DOHH2 (cell line): ENCODE data around the gene UMODL1.
"Not testable (repeated sequence)": the region's sequence is repeated elsewhere in the genome, so short reads cannot be mapped to it uniquely, and the experiment has no call there.

Source experiments
- EZH2phosphoT487 ChIP-seq: fragments of 200-600 bp; sonication (generic); IDR thresholded peaks from 2 replicates; pipeline ENCODE4 v1.6.1; 2017; ENCODE audit warnings: borderline replicate concordance, mild to moderate bottlenecking, antibody characterized with exemption, low read length, moderate library complexity, mixed read lengths
- TF ChIP-seq, protein P1 (sequence below): fragments of 200-600 bp; sonication (generic); IDR thresholded peaks from one replicate; pipeline ENCODE4 v1.5.1; 2014; ENCODE audit warnings: antibody characterized with exemption, mild to moderate bottlenecking, low read depth, low read length; ENCODE audit not compliant: poor library complexity, severe bottlenecking

DNA sequence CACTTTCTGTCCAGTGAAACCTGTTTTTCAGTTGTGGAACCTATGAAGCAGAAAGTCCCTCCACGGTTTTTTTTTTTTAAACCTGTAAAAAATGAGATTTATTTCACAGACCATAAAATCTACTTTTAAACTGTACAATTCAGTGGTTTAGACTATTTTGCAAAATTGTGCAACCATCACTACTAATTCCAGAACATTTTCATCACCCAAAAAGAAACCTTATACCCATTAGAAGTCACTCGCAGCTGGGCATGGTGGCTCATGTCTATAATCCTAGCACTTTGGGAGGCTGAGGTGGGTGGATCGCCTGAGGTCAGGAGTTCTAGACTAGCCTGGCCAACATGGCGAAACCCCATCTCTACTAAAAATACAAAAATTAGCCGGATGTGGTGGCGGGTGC is 45.4 kb downstream of the UMODL1 start:
- TF ChIP-seq, protein P1, sequence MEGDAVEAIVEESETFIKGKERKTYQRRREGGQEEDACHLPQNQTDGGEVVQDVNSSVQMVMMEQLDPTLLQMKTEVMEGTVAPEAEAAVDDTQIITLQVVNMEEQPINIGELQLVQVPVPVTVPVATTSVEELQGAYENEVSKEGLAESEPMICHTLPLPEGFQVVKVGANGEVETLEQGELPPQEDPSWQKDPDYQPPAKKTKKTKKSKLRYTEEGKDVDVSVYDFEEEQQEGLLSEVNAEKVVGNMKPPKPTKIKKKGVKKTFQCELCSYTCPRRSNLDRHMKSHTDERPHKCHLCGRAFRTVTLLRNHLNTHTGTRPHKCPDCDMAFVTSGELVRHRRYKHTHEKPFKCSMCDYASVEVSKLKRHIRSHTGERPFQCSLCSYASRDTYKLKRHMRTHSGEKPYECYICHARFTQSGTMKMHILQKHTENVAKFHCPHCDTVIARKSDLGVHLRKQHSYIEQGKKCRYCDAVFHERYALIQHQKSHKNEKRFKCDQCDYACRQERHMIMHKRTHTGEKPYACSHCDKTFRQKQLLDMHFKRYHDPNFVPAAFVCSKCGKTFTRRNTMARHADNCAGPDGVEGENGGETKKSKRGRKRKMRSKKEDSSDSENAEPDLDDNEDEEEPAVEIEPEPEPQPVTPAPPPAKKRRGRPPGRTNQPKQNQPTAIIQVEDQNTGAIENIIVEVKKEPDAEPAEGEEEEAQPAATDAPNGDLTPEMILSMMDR: not testable (repeated sequence)
- TF ChIP-seq EZH2phosphoT487: not testable (repeated sequence)
